ENCODE data around the gene PHYKPL.
A peak's percentile ranks its signal among the peaks of the same experiment; 100 is the strongest.

PHYKPL gene

DNA sequence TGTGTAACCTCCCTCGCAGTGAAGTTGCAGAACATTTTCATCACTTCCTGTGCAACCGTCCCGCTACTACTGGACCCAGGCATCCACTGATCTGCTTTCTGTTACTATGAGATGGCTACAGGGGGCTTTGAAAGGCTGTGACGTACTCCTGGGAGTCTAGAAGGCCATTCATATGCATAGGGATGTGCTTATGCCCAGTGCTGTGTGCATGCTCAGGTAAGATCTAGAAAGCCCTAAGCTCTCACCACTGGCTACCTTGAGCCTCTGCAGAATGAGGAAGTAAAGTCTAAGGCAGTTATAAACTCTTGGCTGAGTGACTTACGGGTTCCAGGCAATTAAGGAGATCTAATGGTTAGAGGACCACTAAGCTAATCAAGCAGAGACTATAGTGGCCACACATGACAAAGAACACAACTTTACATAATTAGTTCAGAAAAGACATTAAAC is 16.5 kb downstream of the PHYKPL start:
- no peak for TF ChIP-seq EZH2phosphoT487 (conservative IDR thresholded peaks at IDR 0.05; ENCODE audit: low read length)
- TF ChIP-seq CTCF (IDR thresholded peaks at IDR 0.05; ENCODE audit: insufficient read depth, low read length, poor library complexity, severe bottlenecking): no peak
- Histone ChIP-seq H3K27ac (ENCODE audit: low read depth, low read length) (peak overlapping the region; percentile 56), H3K4me2 (ENCODE audit: low read depth, low read length, poor library complexity, severe bottlenecking) (no peak overlapping the region), H2AFZ (ENCODE audit: low read depth, low read length, severe bottlenecking) (no peak overlapping the region), H3K9me2 (replicated peaks; ENCODE audit: insufficient read depth, low read length) (no peaks in the 10 kb centered on the region), H3K4me3 (ENCODE audit: insufficient read depth, low read length, poor library complexity, severe bottlenecking) (no peak overlapping the region), H3K79me2 (ENCODE audit: insufficient read depth, low read length) (no peaks in the 10 kb centered on the region), H3K27me3 (ENCODE audit: low read length) (no peaks in the 10 kb centered on the region), H3K36me3 (ENCODE audit: low read length) (peaks cover 15% of the 10 kb centered on the region), H3K9ac (ENCODE audit: low read length) (no peak overlapping the region), H3K9me3 (ENCODE audit: insufficient read depth, low read length) (no peaks in the 10 kb centered on the region), H4K20me1 (ENCODE audit: low read depth, low read length) (no peaks in the 10 kb centered on the region; the same call in 1 of the 2 replicates), H3F3A (ENCODE audit: insufficient read depth) (peaks cover 67% of the 10 kb centered on the region)

DNA sequence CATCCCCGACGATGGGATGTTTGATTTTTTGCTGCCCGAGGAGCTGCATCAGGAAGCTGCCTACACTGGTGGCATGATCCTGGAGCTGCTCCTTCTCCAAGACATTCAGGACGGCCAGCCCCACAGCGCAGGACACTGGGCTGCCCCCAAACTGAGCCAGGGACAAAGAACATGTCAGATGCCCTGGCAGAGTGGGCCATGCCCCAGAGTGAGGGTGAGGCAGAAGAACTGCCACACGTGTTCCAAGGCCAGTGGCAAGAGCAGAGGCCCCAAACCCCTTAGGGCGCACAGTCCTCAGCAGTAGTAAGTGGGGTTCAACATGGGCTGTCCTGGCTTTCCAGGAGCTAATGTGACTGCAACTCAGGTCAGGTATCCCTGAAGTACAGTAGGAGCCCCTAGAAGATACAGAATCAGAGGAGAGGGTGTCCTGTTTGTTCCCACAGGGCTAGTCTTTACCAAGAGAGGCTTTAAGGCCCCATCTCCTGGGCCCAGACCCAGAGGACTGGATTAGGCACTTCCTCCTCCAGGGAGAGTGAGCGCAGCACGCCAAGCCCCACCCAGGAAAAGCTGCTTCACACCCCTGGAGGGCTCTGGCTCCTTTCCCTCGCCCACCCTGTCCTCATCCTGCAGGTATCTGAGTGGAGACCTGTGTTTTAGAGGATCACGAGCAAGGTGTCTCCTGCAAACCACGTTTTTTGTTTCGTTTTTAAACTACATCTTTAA is 17.2 kb downstream of the PHYKPL start:
- Histone ChIP-seq H3K9me2 (replicated peaks; ENCODE audit: insufficient read depth, low read length) (no peaks in the 10 kb centered on the region), H3K79me2 (ENCODE audit: insufficient read depth, low read length) (no peaks in the 10 kb centered on the region), H3K4me3 (ENCODE audit: insufficient read depth, low read length, poor library complexity, severe bottlenecking) (no peak overlapping the region), H3K9me3 (ENCODE audit: insufficient read depth, low read length) (no peaks in the 10 kb centered on the region), H3F3A (ENCODE audit: insufficient read depth) (peaks cover 69% of the 10 kb centered on the region), H3K9ac (ENCODE audit: low read length) (no peak overlapping the region), H3K36me3 (ENCODE audit: low read length) (peaks cover 16% of the 10 kb centered on the region), H3K27ac (ENCODE audit: low read depth, low read length) (peak overlapping the region; percentile 56), H2AFZ (ENCODE audit: low read depth, low read length, severe bottlenecking) (no peak overlapping the region), H3K4me2 (ENCODE audit: low read depth, low read length, poor library complexity, severe bottlenecking) (no peak overlapping the region), H4K20me1 (ENCODE audit: low read depth, low read length) (no peaks in the 10 kb centered on the region; the same call in 1 of the 2 replicates), H3K27me3 (ENCODE audit: low read length) (no peaks in the 10 kb centered on the region)
- no peak for TF ChIP-seq CTCF (IDR thresholded peaks at IDR 0.05; ENCODE audit: insufficient read depth, low read length, poor library complexity, severe bottlenecking)
- TF ChIP-seq EZH2phosphoT487 (conservative IDR thresholded peaks at IDR 0.05; ENCODE audit: low read length): no peak

- no peaks in the 10 kb centered on the region for H3K9me3 ChIP-seq (ENCODE audit: insufficient read depth, low read length)
- no peaks in the 10 kb centered on the region for H3K79me2 ChIP-seq (ENCODE audit: insufficient read depth, low read length)
- peaks cover 81% of the 10 kb centered on the region for H3F3A ChIP-seq (ENCODE audit: insufficient read depth)
- no peaks in the 10 kb centered on the region; the same call in 1 of the 2 replicates for H4K20me1 ChIP-seq (ENCODE audit: low read depth, low read length)
- TF ChIP-seq CTCF (IDR thresholded peaks at IDR 0.05; ENCODE audit: insufficient read depth, low read length, poor library complexity, severe bottlenecking): no peak
- no peak for TF ChIP-seq EZH2phosphoT487 (conservative IDR thresholded peaks at IDR 0.05; ENCODE audit: low read length)
- H3K27me3 ChIP-seq (ENCODE audit: low read length): no peaks in the 10 kb centered on the region
- H3K36me3 ChIP-seq (ENCODE audit: low read length): peaks cover 22% of the 10 kb centered on the region
- no peak overlapping the region for H3K4me3 ChIP-seq (ENCODE audit: insufficient read depth, low read length, poor library complexity, severe bottlenecking)
- H3K9me2 ChIP-seq (replicated peaks; ENCODE audit: insufficient read depth, low read length): no peaks in the 10 kb centered on the region
- H3K4me2 ChIP-seq (ENCODE audit: low read depth, low read length, poor library complexity, severe bottlenecking): no peak overlapping the region
- no peak overlapping the region for H2AFZ ChIP-seq (ENCODE audit: low read depth, low read length, severe bottlenecking)
- H3K27ac ChIP-seq (ENCODE audit: low read depth, low read length): no peak overlapping the region
- H3K9ac ChIP-seq (ENCODE audit: low read length): no peak overlapping the region
These were observed 18.3 kb downstream of the PHYKPL start for GRCh38 chr5:178214160-178214803.
